Nephron progenitor cell (in vitro differentiated cells): Measurements from ENCODE around the gene SLC35F4.

Experiments used
- DNase-seq: peaks from one replicate; pipeline ENCODE4 v3.0.0; 2021
- H3K27ac Mint-ChIP-seq: 2 replicates; pipeline ENCODE4 v1.8.0; 2021; ENCODE audit warnings: mild to moderate bottlenecking, moderate library complexity, mixed read lengths
- H3K27me3 Mint-ChIP-seq: 2 replicates; pipeline ENCODE4 v1.8.0; 2021; ENCODE audit warnings: mild to moderate bottlenecking, low read depth, mixed read lengths; ENCODE audit not compliant: poor library complexity
- H3K36me3 Mint-ChIP-seq: 2 replicates; pipeline ENCODE4 v1.8.0; 2021; ENCODE audit warnings: low read depth, mixed read lengths
- H3K4me1 Mint-ChIP-seq: 2 replicates; pipeline ENCODE4 v1.8.0; 2021; ENCODE audit warnings: mixed read lengths
- H3K4me3 Mint-ChIP-seq: 2 replicates; pipeline ENCODE4 v1.8.0; 2021; ENCODE audit warnings: mild to moderate bottlenecking, moderate library complexity, mixed read lengths
- H3K9me3 Mint-ChIP-seq: 2 replicates; pipeline ENCODE4 v1.8.0; 2021; ENCODE audit warnings: mild to moderate bottlenecking, moderate library complexity, mixed read lengths
- TF ChIP-seq, protein P1 (sequence below): fragments of 200-600 bp; sonication (generic); IDR thresholded peaks from 2 replicates; pipeline ENCODE4 v1.5.0; 2021; ENCODE audit warnings: antibody characterized with exemption

SLC35F4 gene

DNA sequence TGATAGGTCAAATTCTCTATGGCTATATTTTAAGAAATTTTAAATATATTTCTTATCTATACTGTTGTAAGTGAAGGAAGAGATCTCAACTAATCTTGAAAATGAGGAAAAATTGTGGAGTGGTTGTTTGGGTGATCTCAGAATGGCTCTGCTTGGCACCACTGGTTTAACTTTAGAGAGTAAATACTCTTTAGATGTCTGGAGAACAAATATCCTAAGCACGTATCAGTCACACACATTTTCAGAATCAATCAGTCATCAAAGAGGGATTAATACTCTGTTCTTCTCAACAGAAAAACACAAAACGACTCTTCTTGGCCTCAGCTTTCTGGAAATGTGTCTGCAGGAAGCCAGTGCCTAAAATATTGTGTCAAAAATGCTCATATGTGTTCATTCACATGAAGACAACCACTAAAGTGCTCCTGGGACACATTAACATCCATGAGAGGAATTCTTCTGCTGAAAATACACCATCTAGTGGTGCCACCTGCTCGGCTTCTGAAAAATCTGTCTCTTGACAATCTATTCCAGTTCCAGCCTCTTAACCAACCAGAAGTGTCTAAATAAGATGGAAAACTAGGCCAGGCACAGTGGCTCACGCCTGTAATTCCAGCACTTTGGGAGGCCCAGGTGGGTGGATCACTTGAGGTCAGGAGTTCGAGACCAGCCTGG is 291.1 kb downstream of the SLC35F4 start:
- Mint-ChIP-seq H3K36me3 (no peaks in the 10 kb centered on the region), H3K9me3 (no peaks in the 10 kb centered on the region), H3K4me3 (no peak overlapping the region), H3K27ac (no peak overlapping the region), H3K27me3 (peaks cover 4% of the 10 kb centered on the region), H3K4me1 (peaks cover 5% of the 10 kb centered on the region)
- DNase-seq, result no peak
- TF ChIP-seq, protein P1, sequence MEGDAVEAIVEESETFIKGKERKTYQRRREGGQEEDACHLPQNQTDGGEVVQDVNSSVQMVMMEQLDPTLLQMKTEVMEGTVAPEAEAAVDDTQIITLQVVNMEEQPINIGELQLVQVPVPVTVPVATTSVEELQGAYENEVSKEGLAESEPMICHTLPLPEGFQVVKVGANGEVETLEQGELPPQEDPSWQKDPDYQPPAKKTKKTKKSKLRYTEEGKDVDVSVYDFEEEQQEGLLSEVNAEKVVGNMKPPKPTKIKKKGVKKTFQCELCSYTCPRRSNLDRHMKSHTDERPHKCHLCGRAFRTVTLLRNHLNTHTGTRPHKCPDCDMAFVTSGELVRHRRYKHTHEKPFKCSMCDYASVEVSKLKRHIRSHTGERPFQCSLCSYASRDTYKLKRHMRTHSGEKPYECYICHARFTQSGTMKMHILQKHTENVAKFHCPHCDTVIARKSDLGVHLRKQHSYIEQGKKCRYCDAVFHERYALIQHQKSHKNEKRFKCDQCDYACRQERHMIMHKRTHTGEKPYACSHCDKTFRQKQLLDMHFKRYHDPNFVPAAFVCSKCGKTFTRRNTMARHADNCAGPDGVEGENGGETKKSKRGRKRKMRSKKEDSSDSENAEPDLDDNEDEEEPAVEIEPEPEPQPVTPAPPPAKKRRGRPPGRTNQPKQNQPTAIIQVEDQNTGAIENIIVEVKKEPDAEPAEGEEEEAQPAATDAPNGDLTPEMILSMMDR, result no peak

DNA sequence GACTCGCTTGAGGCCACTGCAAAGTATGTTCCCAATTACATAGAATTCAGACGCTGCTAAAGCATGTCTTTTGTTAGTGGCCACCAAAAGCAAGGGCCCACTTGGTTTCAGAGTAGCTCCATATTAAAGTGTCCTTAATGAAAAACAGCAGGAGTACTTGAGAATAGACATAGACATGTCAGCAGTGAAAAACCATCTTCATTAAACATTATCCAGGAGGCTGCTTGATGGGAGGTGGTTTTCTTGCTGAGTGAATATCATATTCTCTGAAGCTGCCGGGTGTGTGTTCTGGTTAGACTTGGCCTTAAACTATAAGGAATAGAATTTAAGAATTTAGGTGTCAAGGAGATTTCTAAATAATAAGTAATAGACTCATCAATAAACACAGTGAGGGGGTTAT is 292.7 kb downstream of the SLC35F4 start:
- Mint-ChIP-seq H3K36me3 (no peaks in the 10 kb centered on the region), H3K9me3 (no peaks in the 10 kb centered on the region), H3K27ac (no peak overlapping the region), H3K27me3 (peaks cover 4% of the 10 kb centered on the region), H3K4me1 (no peaks in the 10 kb centered on the region), H3K4me3 (no peak overlapping the region)
- DNase-seq, result no peak
- TF ChIP-seq, protein P1, result no peak

- TF ChIP-seq, protein P1, result no peak
- no peak overlapping the region for H3K4me3 Mint-ChIP-seq
- H3K36me3 Mint-ChIP-seq, result no peaks in the 10 kb centered on the region
- H3K4me1 Mint-ChIP-seq, result no peaks in the 10 kb centered on the region
- H3K9me3 Mint-ChIP-seq, result no peaks in the 10 kb centered on the region
- peaks cover 4% of the 10 kb centered on the region for H3K27me3 Mint-ChIP-seq
- no peak for DNase-seq
- H3K27ac Mint-ChIP-seq, result no peak overlapping the region
Measured at GRCh38 chr14:57568554-57568953, 297.3 kb downstream of the SLC35F4 start.

DNA sequence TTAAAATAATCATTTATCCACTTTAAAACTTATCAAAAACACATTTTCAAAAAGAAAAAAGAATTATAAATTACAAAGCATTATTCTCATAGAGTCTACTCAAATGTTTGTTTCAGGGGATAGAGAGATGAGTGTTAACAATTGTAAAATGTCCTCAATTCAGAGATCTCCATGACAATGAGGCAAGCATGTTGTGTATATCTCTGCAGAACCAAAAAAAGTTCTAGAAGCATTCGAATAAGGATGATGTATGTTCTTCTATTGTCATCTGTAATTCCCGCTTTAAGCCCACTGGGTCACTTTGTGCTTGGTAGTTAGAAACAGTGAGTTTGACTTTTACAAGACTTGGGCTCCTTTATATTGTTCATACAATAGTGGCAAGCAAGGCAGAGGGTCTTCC is 298.7 kb downstream of the SLC35F4 start:
- Mint-ChIP-seq H3K9me3 (no peaks in the 10 kb centered on the region), H3K4me3 (no peak overlapping the region), H3K27ac (no peak overlapping the region), H3K27me3 (peaks cover 7% of the 10 kb centered on the region), H3K36me3 (no peaks in the 10 kb centered on the region), H3K4me1 (no peaks in the 10 kb centered on the region)
- DNase-seq, result no peak
- TF ChIP-seq, protein P1, result no peak

GRCh38 chr14:57560681-57561080 is 305.2 kb downstream of the SLC35F4 start:
- peaks cover 13% of the 10 kb centered on the region for H3K4me1 Mint-ChIP-seq
- H3K27ac Mint-ChIP-seq, result no peak overlapping the region
- H3K4me3 Mint-ChIP-seq, result no peak overlapping the region
- peaks cover 2% of the 10 kb centered on the region for H3K27me3 Mint-ChIP-seq
- no peaks in the 10 kb centered on the region for H3K36me3 Mint-ChIP-seq
- TF ChIP-seq, protein P1, result no peak
- no peak for DNase-seq
- H3K9me3 Mint-ChIP-seq, result no peaks in the 10 kb centered on the region

GRCh38 chr14:57559576-57559975 is 306.3 kb downstream of the SLC35F4 start:
- H3K9me3 Mint-ChIP-seq, result peaks cover 4% of the 10 kb centered on the region
- DNase-seq, result peak; percentile 7
- no peak overlapping the region for H3K4me3 Mint-ChIP-seq
- H3K27ac Mint-ChIP-seq, result peak overlapping the region; percentile 37
- H3K36me3 Mint-ChIP-seq, result peaks cover 3% of the 10 kb centered on the region
- TF ChIP-seq, protein P1, result no peak
- peaks cover 2% of the 10 kb centered on the region for H3K27me3 Mint-ChIP-seq
- H3K4me1 Mint-ChIP-seq, result peaks cover 13% of the 10 kb centered on the region
